GM19467 (cell line): ENCODE data around the gene TOP3A.

ENCODE experiments used
- ATAC-seq: cut with Tn5 transposase; IDR thresholded peaks from one replicate; pipeline ENCODE4 v1.9.1; 2021; ENCODE audit warnings: mild to moderate bottlenecking, moderate library complexity; ENCODE audit not compliant: unreplicated experiment

Gene TOP3A

GRCh38 chr17:18278867-18279266 lies 35.9 kb downstream of the TOP3A start:
- ATAC-seq: no peak

DNA sequence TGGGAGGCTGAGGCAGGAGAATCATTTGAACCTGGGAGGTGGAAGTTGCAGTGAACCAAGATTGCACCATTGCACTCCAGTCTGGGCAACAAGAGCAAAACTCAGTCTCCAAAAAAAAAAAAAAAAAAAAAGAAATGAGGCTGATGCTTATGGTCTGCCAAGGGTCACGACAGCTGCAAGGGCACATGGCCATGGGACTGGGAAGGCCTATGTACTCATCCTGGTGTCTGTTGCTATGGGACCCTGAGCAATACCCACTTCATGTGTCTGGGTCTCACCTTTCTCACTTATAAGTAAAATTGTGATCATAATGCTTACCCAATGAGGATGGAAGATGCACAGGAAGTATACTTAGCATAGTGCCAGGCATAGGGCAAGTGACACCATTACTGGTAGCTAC lies 37.7 kb downstream of the TOP3A start:
- no peak for ATAC-seq

DNA sequence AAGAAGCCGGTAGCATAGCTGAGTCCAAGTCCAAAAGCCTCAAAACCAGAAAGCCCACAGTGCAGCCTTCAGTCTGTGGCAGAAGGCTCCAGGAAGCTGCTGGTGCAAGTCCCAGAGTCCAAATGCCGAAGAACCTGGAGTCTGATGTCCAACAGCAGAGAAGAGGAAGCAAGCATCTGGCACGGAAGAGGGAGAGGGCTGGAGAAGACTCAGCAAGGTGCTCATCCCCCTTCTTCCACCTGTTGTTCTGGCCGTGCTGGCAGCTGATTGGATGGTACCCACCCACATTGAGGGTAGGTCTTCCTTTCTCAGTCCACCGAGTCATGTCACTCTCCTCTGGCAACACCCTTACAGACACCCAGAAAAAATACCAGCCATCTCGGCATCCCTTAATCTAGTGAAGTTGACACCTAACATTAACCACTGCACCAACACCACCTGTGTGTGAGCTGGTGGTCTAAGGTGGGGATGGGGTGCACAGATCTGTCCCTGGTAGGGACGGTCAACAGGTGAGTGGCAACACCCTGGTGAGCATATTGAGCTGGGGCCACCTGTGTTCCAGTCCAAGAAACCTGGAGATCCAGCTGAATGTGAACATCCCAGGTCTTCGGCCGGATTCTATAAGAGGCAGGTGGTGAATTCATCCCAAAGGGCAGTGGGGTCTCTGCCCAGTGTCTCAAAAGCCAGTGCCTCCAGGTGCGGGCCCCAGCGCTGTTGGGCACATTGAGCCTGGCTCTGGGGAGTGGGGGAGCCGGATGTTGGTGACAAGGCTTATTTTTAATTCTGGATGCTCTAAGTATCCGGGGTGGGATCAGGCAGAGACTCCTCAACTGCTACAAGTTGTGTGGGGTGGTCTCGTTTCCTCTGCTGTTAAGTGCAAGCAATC lies 44.5 kb downstream of the TOP3A start:
- no peak for ATAC-seq

DNA sequence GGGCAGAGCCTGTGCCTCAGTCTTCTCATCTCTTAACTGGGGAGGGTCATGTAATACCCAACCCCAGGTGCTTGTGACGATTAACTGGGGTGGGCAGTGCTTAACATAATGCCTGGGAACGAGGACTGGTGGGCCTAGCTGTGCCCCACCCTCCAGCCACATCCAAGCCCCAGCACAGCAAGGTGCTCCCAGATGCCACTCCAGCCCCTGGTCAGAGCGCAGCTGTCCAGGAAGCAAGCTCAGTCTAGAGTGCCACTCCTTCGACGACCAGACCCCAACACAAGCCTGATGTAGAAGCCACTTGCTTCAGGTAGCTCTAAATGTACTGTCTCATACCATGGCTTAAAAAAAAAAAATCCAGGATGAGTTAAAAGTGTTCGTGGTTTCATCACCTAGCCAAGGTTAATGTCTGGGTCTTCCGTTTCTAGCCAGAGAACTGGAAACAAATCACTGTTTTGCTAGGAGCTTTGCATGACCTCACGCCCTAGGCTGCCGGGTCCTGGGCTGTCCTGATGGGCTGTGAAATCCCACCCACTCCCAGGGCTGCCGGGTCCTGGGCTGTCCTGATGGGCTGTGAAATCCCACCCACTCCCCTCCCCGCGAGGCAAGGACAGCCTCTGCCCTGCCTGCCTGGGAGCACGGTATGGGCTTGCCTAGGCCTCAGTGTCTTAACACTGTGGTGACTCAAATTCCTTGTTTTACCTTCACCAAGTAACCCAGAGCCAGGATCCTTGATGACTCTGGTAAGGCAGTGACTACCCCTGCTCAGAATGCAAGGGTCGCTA lies 46.7 kb downstream of the TOP3A start:
- ATAC-seq: no peak

DNA sequence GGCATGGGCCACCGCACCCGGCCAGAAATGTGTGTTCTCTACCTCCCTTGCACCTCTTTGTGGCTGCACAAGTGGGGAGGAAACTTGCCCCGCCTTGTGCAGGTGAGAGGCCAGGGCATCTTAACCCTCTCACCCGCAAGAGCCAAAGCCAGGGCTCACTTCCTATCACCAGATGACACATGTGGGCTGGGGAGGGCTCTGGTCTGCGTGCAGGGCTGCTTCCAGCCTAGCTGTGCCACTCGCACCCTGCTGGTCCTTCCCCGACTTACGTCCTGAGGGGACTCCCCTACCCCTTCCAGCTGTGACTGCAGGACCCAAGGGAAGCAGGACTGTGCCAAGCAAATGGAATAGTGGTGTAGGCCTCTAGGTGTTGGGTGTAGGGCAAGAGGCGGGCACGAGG lies 47.4 kb downstream of the TOP3A start:
- ATAC-seq: no peak

- ATAC-seq: no peak
Measured at GRCh38 chr17:18263885-18264682, 50.7 kb downstream of the TOP3A start.

DNA sequence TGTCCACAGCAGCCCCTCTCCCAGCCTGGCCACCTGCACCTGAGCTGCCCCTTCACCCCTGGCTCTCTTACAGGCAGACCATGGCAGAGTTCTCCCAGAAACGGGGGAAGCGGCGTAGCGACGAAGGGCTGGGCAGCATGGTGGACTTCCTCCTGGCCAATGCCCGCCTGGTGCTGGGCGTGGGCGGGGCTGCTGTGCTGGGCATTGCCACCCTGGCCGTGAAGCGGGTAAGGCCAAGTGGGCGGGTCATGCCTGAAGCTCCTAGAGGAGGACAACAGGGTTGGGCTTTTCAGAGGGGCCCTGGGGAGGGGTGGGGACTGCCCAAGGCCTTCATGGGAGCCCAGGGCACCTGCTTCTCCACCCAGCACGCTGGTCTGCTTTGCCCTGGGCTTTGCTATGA lies 52.2 kb downstream of the TOP3A start:
- ATAC-seq: no peak

DNA sequence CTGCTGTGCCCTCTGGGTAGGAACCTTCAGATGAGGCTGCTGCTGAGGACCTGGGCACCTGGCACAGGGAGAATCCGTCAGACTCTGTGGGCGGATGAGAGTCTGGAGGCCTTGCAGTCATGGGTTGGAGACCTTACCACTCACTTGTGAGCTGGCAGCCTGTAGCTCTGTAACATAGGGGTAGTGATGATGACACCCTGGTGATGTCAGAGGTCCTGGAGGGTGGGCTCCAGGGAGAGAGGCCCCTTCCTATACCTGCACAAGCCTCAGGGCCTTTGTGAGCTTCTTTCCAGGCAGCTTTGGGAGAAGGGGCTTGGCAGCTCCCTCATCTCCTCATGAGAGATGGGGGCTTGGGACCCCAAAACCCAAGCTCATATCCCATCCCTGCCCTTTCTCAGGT lies 52.7 kb downstream of the TOP3A start:
- no peak for ATAC-seq

GRCh38 chr17:18261659-18262058 lies 53.1 kb downstream of the TOP3A start:
- ATAC-seq: no peak

- no peak for ATAC-seq
Measured at GRCh38 chr17:18261146-18261515, 53.7 kb downstream of the TOP3A start.

GRCh38 chr17:18260332-18261145 lies 54.3 kb downstream of the TOP3A start, which contains the start of gene MIEF2:
Gene MIEF2 (plus strand): TSS chr17:18260662. CDS start chr17:18262721, 2,059 bp downstream.
- ATAC-seq: peak; percentile 70

DNA sequence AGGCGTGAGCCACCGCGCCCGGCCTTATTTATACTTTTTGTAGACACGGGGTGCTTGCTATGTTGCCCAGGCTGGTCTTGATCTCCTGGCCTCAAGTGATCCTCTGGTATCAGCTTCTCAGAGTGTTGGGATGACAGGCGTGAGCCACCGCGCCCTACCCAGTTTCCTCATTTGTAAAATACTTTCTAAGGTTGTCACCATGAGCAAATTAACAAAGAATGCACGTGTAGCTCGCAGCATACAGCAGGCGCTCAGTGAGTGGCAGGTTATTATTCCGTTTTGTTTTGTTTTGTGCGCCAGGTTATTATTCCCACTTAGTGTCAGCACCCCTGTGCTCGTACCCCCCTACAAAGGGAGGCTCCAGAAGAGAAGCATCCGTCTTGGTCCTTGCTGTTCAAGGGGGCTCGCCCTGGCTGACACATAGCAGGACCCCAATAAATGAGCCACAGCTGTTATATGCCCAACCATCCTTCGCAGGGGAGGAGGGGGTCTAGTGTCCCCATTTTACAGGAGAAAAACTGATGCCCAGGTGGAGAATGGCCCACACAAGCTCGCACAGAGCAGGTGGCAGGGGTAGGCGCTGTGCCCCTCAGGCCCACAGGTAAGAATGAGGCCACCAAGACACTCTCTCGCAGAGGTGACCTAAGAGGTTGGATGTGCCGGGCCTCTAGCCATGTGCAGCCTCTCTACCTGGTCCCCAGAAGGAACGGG lies 55.0 kb downstream of the TOP3A start:
- peak; percentile 1 for ATAC-seq

GRCh38 chr17:18258356-18259038 lies 56.3 kb downstream of the TOP3A start, which contains the start of gene FLII:
Gene FLII (minus strand): TSS chr17:18258738. CDS start chr17:18258690, 48 bp downstream.
- no peak for ATAC-seq

GRCh38 chr17:18257982-18258355 lies 56.8 kb downstream of the TOP3A start:
- no peak for ATAC-seq

GRCh38 chr17:18257268-18257981 lies 57.4 kb downstream of the TOP3A start:
- no peak for ATAC-seq

- ATAC-seq: no peak
Measured at GRCh38 chr17:18256776-18257175, 58.0 kb downstream of the TOP3A start.

GRCh38 chr17:18256351-18256750 lies 58.4 kb downstream of the TOP3A start:
- no peak for ATAC-seq

DNA sequence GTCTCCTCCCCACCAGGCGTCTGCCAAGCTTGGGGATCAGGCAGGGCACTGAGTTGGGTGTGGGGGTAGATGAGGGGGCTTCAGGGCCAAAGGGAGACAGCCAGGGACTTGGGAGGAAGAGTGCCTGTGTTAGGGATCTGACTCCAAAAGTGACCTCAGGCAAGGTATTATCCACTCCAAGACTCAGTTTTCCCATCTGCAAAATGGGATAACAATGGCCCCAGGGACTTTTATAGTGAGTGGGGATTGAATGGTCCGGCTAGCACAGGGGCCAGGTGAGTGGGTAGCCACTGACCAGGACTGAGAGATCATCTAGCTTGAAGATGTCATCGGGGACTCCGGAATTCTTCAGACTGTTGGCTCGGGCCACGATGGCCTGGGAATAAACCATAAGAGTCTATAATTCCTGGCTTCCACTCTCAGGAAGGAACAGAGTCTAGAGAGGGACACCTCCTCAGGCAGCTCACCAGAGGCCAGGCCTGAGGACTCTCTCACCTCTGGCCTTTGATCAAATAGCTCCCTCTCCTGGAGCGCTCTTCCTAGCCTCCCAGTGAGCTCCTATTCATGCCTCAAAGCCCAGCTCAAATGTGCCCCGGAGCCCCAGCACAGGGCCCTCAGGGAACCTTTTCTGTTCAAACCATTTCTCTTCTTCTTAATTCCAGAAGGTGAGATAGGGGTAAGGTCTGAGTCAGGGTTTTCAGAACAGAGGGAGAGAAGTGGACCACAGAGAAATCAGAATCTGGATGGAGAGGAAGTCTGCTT lies 59.7 kb downstream of the TOP3A start:
- no peak for ATAC-seq
